Mesodermal cell (in vitro differentiated cells): ENCODE results near the gene CSN3. TPM values are rescaled to one million over a fixed set of nuclear protein-coding genes. Genes with fewer than 3 reads are reported as not detected.
"Not testable (repeated sequence)": the region's sequence is repeated elsewhere in the genome, so short reads cannot be mapped to it uniquely, and the experiment has no call there.

Experiments used
- H3K27ac ChIP-seq: 2 replicates; pipeline ENCODE4 v1.7.0; 2013; ENCODE audit warnings: mild to moderate bottlenecking, low read depth, low read length, moderate library complexity; ENCODE audit not compliant: severe bottlenecking
- H3K36me3 ChIP-seq: 2 replicates; pipeline ENCODE4 v1.7.1; 2013; ENCODE audit warnings: mild to moderate bottlenecking, low read length, moderate library complexity; ENCODE audit not compliant: control insufficient read depth, insufficient read depth
- H3K4me1 ChIP-seq: one replicate; pipeline ENCODE4 v1.7.1; 2013; ENCODE audit warnings: mild to moderate bottlenecking, low read length; ENCODE audit not compliant: insufficient read depth, control insufficient read depth, poor library complexity, severe bottlenecking
- H3K4me3 ChIP-seq: 2 replicates; pipeline ENCODE4 v1.7.0; 2013; ENCODE audit warnings: low read length, control low read depth, mild to moderate bottlenecking; ENCODE audit not compliant: insufficient read depth, poor library complexity, severe bottlenecking; ENCODE audit errors: extremely low read depth
- H3K9me3 ChIP-seq: 2 replicates; pipeline ENCODE4 v1.7.1; 2013; ENCODE audit warnings: mild to moderate bottlenecking, low read length, moderate library complexity; ENCODE audit not compliant: control insufficient read depth
- WGBS, 2 experiments: methylation state at CpG; one replicate each; pipeline ENCODE4 v1.1.5; 2013; ENCODE audit warnings: missing lambda C conversion rate in 2 of 2; ENCODE audit not compliant: insufficient coverage in 2 of 2; 5-methylcytosine and 5-hydroxymethylcytosine counted together
- polyA plus RNA-seq, 2 experiments: library from polyadenylated mRNA; stranded (reverse); fragments of 50-300 nt; gene quantifications; one replicate each; pipeline ENCODE4 v1.2.3, GENCODE V29; 2013

The CSN3 gene, protein sequence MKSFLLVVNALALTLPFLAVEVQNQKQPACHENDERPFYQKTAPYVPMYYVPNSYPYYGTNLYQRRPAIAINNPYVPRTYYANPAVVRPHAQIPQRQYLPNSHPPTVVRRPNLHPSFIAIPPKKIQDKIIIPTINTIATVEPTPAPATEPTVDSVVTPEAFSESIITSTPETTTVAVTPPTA
- not detected for polyA plus RNA-seq (2013, experiment 1 of 2)
- polyA plus RNA-seq (2013, experiment 2 of 2): not detected

DNA sequence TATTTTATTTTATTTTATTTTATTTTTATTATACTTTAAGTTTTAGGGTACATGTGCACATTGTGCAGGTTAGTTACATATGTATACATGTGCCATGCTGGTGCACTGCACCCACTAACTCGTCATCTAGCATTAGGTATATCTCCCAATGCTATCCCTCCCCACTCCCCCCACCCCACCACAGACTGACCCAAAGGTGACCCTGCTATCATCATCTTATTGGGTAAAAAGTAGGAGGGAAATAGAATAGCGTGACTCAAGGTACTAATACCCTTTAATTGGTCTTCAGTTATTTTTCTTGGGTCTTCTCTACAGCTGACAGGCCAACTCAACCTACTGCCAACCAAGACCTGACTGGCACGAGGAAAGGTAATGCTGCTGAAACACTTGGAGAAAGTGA lies at the start of gene CSN3:
TSS of gene CSN3 (plus strand) at position 301 of the 400 bp plus-strand sequence. CDS start 2,223 bp downstream, outside the sequence.
- not testable (repeated sequence) for H3K36me3 ChIP-seq, H3K27ac ChIP-seq, H3K9me3 ChIP-seq, H3K4me3 ChIP-seq
- H3K4me1 ChIP-seq: peaks cover 18% of the 10 kb centered on the region
- no CpG with 5 or more reads among the region's 3 CpGs for WGBS, 2 experiments

DNA sequence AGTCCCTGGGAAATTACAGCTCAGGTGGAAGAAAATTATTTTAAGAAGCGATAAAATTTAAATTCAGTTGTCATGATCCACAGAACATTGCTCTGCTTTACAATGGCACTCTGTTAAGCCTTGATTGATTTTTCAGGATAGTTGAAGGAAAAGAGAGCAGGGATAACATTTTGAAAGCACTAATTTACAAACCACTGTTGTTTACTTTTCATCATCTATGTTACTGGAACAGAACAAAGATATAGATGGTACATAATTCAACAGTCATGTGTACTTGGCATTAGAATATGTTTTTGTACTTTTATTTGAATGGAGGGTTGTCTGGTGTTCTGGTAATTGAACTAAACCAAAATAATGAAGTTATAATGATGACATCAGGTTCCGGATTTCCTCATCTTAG lies 49.5 kb upstream of the CSN3 start:
- Histone ChIP-seq H3K4me1 (no peaks in the 10 kb centered on the region), H3K36me3 (no peaks in the 10 kb centered on the region), H3K27ac (no peak overlapping the region), H3K9me3 (no peaks in the 10 kb centered on the region), H3K4me3 (no peak overlapping the region)
- no CpG with 5 or more reads among the region's 2 CpGs for WGBS, 2 experiments

DNA sequence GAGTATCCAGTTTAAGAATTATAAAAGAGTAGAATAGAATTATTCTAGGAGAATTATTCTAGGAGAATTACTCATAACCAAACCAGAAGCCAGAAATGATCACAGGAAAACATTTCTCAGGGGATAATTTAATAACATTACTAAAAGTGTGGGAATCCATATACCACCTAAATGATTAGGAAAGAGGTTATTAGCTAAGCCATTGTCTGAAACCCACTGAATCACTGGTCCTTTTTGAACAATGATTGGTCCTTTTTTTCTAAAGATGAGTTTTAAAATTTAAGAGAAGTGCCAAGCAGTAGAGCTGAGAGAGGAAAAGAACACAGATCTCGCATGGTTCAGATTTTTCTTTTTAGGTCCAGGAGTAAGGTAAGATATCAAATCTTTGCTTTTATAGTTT lies 47.0 kb upstream of the CSN3 start, which contains the start of gene ODAM:
TSS of gene ODAM (plus strand) at position 301 of the 400 bp plus-strand sequence. CDS start 819 bp downstream, outside the sequence.
- no peak within 1 kb of the TSS for H3K4me3 ChIP-seq
- H3K27ac ChIP-seq: no peak within 1 kb of the TSS
- peaks cover 4% of the 10 kb centered on the region for H3K4me1 ChIP-seq
- H3K9me3 ChIP-seq: no peaks in the 10 kb centered on the region
- no peaks in the 10 kb centered on the region for H3K36me3 ChIP-seq
- 83 to 100% methylated on average over 1 of the region's 1 CpG for WGBS, 2 experiments

DNA sequence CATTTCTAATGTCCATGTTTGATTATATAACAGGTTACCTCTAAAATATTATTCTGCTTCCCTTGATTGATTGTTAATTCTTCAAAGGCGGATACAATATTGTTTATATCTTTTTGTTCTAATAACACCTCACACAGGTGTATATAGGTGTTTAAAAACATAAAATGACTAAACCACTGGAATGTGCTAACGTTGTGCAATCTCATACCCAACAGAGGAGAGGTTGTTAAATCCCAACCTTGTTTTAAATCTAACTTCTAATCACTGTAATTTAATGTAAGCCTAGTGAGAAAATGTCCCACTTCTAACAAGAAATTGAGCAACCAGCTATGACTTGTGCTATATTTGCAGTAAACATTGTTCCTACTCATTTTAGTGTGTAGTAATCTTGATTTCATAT lies 45.5 kb upstream of the CSN3 start:
- Histone ChIP-seq H3K9me3 (no peaks in the 10 kb centered on the region), H3K4me1 (peaks cover 4% of the 10 kb centered on the region), H3K36me3 (no peaks in the 10 kb centered on the region), H3K4me3 (no peak overlapping the region), H3K27ac (no peak overlapping the region)
- no CpG with 5 or more reads among the region's 2 CpGs for WGBS, 2 experiments

DNA sequence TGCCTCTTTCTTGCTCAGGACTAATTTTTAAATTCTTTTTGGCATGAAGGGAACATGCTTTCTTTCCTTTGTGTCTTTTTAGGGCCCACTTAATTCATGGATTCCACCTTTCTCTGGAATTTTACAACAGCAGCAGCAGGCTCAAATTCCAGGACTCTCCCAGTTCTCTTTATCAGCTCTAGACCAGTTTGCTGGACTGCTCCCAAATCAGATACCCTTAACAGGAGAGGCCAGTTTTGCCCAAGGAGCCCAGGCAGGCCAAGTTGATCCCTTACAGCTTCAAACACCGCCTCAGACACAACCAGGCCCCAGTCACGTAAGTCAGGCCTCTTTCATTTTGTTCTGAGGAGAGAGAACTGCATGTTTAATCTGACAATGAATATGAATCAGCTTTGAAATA lies 44.6 kb upstream of the CSN3 start:
- no CpG with 5 or more reads among the region's 2 CpGs for WGBS, 2 experiments
- H3K9me3 ChIP-seq: no peaks in the 10 kb centered on the region
- H3K36me3 ChIP-seq: no peaks in the 10 kb centered on the region

DNA sequence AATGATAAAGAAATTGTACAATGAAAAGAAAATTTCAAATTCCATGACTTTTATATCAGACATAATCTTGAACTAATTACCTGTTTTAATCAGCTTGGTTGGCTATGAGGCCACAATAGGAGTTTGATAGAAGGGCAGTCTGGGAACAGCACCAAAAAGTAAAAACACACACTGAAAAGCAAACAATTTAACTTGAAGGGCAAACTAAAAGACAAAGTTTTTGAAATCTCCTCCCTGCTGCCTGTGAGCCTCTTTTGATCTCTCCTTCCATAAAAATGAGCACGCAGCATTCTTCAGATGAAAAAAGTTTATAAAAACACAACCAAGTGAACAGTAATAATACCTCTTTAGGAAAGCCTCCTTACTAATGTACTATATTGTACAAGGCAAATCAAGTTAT lies 38.8 kb upstream of the CSN3 start:
- Histone ChIP-seq H3K4me1 (peaks cover 2% of the 10 kb centered on the region), H3K36me3 (no peaks in the 10 kb centered on the region), H3K4me3 (no peak overlapping the region), H3K9me3 (no peaks in the 10 kb centered on the region), H3K27ac (no peak overlapping the region)
- no CpG with 5 or more reads among the region's 1 CpG for WGBS, 2 experiments

More for the DNA sequence above, 44.6 kb upstream of the CSN3 start:
- H3K4me3 ChIP-seq: no peak overlapping the region
- peaks cover 4% of the 10 kb centered on the region for H3K4me1 ChIP-seq
- H3K27ac ChIP-seq: peak overlapping the region; percentile 76

DNA sequence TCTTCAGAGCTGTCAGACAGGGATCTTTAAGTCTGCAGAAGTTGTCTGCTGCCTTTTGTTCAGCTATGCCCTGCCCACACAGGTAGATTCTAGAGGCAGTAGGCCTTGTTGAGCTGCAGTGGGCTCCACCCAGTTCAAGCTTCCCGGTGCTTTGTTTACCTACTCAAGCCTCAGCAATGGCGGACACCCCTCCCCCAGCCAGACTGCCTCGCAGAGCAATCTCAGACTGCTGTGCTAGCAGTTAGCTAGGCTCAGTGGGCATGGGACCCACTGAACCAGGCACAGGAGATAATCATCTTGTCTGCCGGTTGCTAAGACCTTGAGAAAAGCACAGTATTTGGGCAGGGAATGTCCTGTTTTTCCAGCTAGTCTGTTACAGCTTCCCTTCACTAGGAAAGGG lies 29.6 kb upstream of the CSN3 start:
- not testable (repeated sequence) for H3K36me3 ChIP-seq, H3K9me3 ChIP-seq, H3K4me3 ChIP-seq, H3K27ac ChIP-seq, H3K4me1 ChIP-seq
- WGBS, 2 experiments: 79 to 83% methylated on average over 2 to 4 of the region's 4 CpGs

DNA sequence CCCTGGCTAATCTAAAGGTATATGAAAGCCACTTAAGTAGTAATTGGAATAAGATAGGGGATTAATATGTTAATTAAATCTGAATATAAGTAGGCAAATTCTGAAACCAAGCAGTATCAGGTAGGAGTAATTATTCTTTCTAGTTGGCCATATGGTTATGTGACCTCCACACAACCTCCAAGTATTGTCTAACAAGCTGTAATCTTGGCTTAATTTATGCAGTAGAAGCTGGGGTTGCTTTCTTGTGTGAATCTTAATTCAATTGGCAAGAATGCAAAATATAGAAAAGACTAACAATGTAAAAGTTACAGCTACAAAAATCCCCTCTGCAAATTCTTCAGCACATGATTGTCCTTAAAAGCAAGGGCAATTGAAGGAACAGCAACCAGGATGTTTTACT lies 26.3 kb upstream of the CSN3 start:
- H3K36me3 ChIP-seq, H3K27ac ChIP-seq, H3K4me1 ChIP-seq, H3K4me3 ChIP-seq, H3K9me3 ChIP-seq: not testable (repeated sequence)

DNA sequence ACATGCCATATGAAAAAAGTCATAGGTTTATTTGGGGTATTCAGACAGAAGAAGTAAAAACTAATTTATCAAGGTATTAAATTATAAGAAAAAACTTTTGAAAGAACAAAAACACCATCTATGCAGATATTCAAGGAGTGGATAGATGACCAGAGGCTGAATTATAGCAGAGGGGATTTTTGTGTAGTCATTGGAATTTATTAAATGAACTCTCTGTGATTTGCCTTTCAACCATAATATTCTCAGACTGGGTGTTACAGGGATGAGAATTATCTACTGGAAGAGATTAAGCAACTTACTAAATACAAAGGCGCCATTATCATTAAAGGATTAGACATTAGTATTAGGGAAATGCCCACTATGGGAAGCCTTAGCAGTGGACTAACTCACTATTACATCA lies 25.8 kb upstream of the CSN3 start:
- H3K36me3 ChIP-seq, H3K4me3 ChIP-seq, H3K27ac ChIP-seq, H3K9me3 ChIP-seq, H3K4me1 ChIP-seq: not testable (repeated sequence)
- no CpG with 5 or more reads among the region's 1 CpG for WGBS, 2 experiments

DNA sequence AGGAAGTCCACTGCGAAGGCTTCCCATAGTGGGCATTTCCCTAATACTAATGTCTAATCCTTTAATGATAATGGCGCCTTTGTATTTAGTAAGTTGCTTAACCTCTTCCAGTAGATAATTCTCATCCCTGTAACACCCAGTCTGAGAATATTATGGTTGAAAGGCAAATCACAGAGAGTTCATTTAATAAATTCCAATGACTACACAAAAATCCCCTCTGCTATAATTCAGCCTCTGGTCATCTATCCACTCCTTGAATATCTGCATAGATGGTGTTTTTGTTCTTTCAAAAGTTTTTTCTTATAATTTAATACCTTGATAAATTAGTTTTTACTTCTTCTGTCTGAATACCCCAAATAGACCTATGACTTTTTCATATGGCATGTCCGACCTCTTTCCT lies 21.0 kb upstream of the CSN3 start:
- H3K4me1 ChIP-seq, H3K4me3 ChIP-seq, H3K27ac ChIP-seq, H3K9me3 ChIP-seq, H3K36me3 ChIP-seq: not testable (repeated sequence)
- no CpG with 5 or more reads among the region's 3 CpGs for WGBS, 2 experiments

DNA sequence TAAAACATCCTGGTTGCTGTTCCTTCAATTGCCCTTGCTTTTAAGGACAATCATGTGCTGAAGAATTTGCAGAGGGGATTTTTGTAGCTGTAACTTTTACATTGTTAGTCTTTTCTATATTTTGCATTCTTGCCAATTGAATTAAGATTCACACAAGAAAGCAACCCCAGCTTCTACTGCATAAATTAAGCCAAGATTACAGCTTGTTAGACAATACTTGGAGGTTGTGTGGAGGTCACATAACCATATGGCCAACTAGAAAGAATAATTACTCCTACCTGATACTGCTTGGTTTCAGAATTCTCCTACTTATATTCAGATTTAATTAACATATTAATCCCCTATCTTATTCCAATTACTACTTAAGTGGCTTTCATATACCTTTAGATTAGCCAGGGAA lies 20.6 kb upstream of the CSN3 start:
- H3K27ac ChIP-seq, H3K4me3 ChIP-seq, H3K4me1 ChIP-seq, H3K36me3 ChIP-seq, H3K9me3 ChIP-seq: not testable (repeated sequence)
